C4-2B (cell line): ENCODE measurements around the gene C11orf71.

Experiments
- H3K27ac ChIP-seq: fragments of 450-650 bp; 2 replicates; pipeline ENCODE4 v1.5.1; 2017
- ZFX ChIP-seq: fragments of 450-650 bp; IDR thresholded peaks from 2 replicates; pipeline ENCODE4 v1.6.1; 2017
- TF ChIP-seq, protein P1 (sequence below): fragments of 450-650 bp; conservative IDR thresholded peaks from 2 replicates; pipeline ENCODE4 v1.5.1; 2017; ENCODE audit warnings: mild to moderate bottlenecking

Gene C11orf71

DNA sequence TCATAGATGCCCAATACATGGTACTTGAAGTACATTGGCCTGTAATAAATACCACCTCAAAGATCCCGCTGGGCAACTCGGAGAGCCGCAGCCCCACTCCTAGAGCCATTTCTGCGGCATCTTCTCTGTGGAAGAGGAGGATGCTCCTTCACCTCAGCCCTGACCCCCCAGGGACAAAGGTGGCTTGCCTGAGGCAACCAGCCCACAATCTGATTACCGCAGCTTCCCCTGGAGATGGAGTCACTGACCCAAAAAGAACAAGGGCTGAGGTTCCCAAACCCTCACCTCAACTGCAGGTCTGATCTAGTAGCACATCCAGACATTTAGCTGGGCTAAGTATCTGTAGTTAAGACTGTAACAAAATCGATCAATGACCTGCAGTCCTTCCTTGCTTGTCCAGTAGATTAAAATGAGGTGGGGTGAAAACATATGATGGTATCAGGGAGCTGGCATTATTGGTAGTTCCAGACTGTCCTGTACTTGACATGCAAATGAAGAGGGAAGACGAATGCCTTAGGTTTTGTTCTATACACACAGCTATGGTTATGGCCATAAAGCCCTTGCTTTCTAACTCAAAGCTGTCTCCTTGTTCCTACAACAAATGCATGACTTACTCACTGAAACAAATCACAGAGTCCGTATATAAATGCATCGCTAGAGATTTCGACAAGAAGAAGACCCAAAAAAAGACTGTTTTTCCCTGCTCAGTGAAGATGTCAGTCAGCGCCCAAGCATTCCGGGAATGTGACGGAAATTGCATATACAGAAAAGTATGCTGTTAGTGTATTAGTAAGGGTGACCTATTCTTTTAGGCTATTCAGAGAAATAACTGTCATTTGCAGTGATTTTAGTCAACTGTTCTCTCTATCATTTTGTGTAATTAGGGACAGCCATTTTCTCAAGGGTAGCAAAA lies 33.7 kb downstream of the C11orf71 start:
- TF ChIP-seq, protein P1, sequence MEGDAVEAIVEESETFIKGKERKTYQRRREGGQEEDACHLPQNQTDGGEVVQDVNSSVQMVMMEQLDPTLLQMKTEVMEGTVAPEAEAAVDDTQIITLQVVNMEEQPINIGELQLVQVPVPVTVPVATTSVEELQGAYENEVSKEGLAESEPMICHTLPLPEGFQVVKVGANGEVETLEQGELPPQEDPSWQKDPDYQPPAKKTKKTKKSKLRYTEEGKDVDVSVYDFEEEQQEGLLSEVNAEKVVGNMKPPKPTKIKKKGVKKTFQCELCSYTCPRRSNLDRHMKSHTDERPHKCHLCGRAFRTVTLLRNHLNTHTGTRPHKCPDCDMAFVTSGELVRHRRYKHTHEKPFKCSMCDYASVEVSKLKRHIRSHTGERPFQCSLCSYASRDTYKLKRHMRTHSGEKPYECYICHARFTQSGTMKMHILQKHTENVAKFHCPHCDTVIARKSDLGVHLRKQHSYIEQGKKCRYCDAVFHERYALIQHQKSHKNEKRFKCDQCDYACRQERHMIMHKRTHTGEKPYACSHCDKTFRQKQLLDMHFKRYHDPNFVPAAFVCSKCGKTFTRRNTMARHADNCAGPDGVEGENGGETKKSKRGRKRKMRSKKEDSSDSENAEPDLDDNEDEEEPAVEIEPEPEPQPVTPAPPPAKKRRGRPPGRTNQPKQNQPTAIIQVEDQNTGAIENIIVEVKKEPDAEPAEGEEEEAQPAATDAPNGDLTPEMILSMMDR, result no peak
- TF ChIP-seq ZFX, result no peak
- no peak overlapping the region for H3K27ac ChIP-seq

GRCh38 chr11:114362958-114363357 lies 37.4 kb downstream of the C11orf71 start:
- H3K27ac ChIP-seq, result no peak overlapping the region
- TF ChIP-seq, protein P1, result no peak
- no peak for TF ChIP-seq ZFX

DNA sequence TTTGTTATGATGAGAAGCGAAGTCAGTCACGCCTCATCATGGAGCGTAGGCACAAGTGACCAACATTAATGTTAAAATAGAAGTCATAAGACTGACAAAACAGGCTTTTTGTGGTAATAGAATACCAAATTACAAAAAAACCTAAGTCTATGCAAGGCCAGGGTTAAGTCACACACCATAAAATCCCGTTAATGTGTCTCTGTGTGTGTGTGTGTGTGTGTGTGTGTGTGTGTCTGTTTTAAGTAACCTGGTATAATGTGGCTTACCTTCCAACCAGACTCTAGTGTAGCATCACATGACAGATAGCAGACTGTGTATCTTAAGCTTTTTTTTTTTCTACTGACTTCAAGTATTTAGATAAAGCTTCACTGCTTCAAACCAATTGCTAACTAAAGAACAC lies 38.0 kb downstream of the C11orf71 start:
- TF ChIP-seq, protein P1, result no peak
- TF ChIP-seq ZFX, result no peak

GRCh38 chr11:114359342-114359741 lies 41.0 kb downstream of the C11orf71 start:
- TF ChIP-seq ZFX, result no peak
- TF ChIP-seq, protein P1, result no peak

More for the DNA sequence above, 38.0 kb downstream of the C11orf71 start:
- no peak overlapping the region for H3K27ac ChIP-seq

DNA sequence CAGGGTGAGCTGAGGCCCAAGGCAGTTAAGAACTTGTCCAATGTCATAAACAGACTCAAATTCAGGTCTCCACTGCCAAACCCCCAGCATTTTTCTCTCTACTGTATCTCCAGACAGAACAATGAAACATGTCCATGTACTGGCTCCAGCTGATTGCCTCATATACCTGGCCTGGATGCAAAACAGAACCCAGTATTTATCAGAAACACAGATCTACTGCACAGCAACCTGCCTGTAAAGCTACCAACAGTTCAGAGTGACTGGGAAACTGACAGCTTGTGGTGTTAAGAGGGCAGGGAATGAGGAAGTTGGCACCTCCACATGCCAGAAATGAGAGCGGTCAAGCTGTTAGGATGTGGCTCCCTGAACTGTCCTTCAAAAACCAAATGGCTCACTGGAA lies 41.6 kb downstream of the C11orf71 start:
- no peak for TF ChIP-seq ZFX
- TF ChIP-seq, protein P1, result no peak
- H3K27ac ChIP-seq, result no peak overlapping the region

More at GRCh38 chr11:114359342-114359741, 41.0 kb downstream of the C11orf71 start:
- H3K27ac ChIP-seq, result no peak overlapping the region

DNA sequence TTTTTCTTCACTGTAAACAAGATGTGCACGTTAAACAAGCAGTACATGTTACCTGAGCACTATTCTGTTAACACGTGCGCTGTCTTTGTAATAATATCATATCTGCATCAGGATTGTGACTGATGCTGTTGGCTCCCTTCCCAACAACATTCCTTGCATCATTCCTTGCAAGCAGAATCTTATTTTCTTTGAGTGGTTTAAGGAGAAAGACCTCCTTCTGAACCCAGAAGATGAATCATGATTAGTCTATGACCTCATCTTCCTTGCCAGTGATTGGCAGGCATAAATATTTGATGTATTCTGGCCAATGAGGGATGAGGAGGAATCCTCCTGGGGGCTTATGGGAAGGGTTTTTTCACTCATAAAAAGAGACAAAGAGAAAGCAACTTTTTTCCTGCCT lies 46.2 kb downstream of the C11orf71 start:
- TF ChIP-seq ZFX, result no peak
- TF ChIP-seq, protein P1, result no peak
- H3K27ac ChIP-seq, result no peak overlapping the region

- TF ChIP-seq, protein P1, result no peak
- no peak for TF ChIP-seq ZFX
- no peak overlapping the region for H3K27ac ChIP-seq
These were observed 46.9 kb downstream of the C11orf71 start for GRCh38 chr11:114353443-114353842.
